Neuronal stem cell (in vitro differentiated cells): ENCODE measurements around the gene CORO1C.

ENCODE experiments used
- DNase-seq: peaks from one replicate; pipeline ENCODE4 v3.0.0-alpha.2; 2013; ENCODE audit warnings: low spot score
- H2AFZ ChIP-seq: one replicate; pipeline ENCODE4 v1.6.1; 2013; ENCODE audit warnings: mild to moderate bottlenecking, low read length, inconsistent platforms
- H2AK5ac ChIP-seq: 2 replicates; pipeline ENCODE4 v1.6.1; 2013; ENCODE audit warnings: low read depth, mild to moderate bottlenecking, inconsistent platforms, low read length, moderate library complexity, mixed read lengths
- H2BK120ac ChIP-seq: 2 replicates; pipeline ENCODE4 v1.6.1; 2013; ENCODE audit warnings: low read depth, mild to moderate bottlenecking, inconsistent platforms, low read length, moderate library complexity, mixed read lengths
- H2BK12ac ChIP-seq: one replicate; pipeline ENCODE4 v1.6.1; 2013; ENCODE audit warnings: low read length, inconsistent platforms
- H2BK15ac ChIP-seq: 2 replicates; pipeline ENCODE4 v1.6.1; 2013; ENCODE audit warnings: mild to moderate bottlenecking, low read length, inconsistent platforms, mixed read lengths
- H2BK5ac ChIP-seq: one replicate; pipeline ENCODE4 v1.6.1; 2013; ENCODE audit warnings: inconsistent platforms, mild to moderate bottlenecking, low read length, moderate library complexity
- H3K14ac ChIP-seq: one replicate; pipeline ENCODE4 v1.6.1; 2013; ENCODE audit warnings: low read length, inconsistent platforms
- H3K18ac ChIP-seq: 2 replicates; pipeline ENCODE4 v1.6.1; 2013; ENCODE audit warnings: low read length, inconsistent platforms
- H3K23ac ChIP-seq: 2 replicates; pipeline ENCODE4 v1.6.1; 2013; ENCODE audit warnings: low read depth, mild to moderate bottlenecking, mixed read lengths, low read length, inconsistent platforms; ENCODE audit not compliant: poor library complexity
- H3K27ac ChIP-seq: replicated peaks from 3 replicates; pipeline ENCODE4 v1.5.1; 2013; ENCODE audit warnings: low read length, inconsistent platforms
- H3K27me3 ChIP-seq, 3 experiments: 2 replicates each; pipeline ENCODE4 v1.6.1; 2013; ENCODE audit warnings: low read length in 3 of 3, mild to moderate bottlenecking in 2 of 3, inconsistent platforms in 1 of 3, low read depth in 1 of 3, mixed read lengths in 1 of 3, moderate library complexity in 1 of 3; ENCODE audit not compliant: control insufficient read depth in 3 of 3, insufficient read depth in 3 of 3
- H3K36me3 ChIP-seq, 2 donors: replicated peaks in 1 of 2; 2 replicates each; pipeline ENCODE4 v1.6.1; 2013; ENCODE audit warnings: low read length in 2 of 2; ENCODE audit not compliant: control insufficient read depth in 2 of 2, insufficient read depth in 2 of 2
- H3K4ac ChIP-seq: 2 replicates; pipeline ENCODE4 v1.6.1; 2013; ENCODE audit warnings: inconsistent platforms, mild to moderate bottlenecking, low read length, moderate library complexity
- H3K4me1 ChIP-seq, 2 donors: 1 replicate in 1 of 2; 2 replicates in 1 of 2; pipeline ENCODE4 v1.6.1; 2013; ENCODE audit warnings: low read length in 2 of 2, low read depth in 1 of 2; ENCODE audit not compliant: control insufficient read depth in 2 of 2, insufficient read depth in 1 of 2
- H3K4me2 ChIP-seq: one replicate; pipeline ENCODE4 v1.6.1; 2013; ENCODE audit warnings: mild to moderate bottlenecking, low read length, inconsistent platforms; ENCODE audit not compliant: insufficient read depth, poor library complexity, severe bottlenecking
- H3K4me3 ChIP-seq, 2 donors: 2 replicates each; pipeline ENCODE4 v1.5.1; 2013; ENCODE audit warnings: low read length in 2 of 2, mild to moderate bottlenecking in 2 of 2, inconsistent platforms in 1 of 2, moderate library complexity in 1 of 2
- H3K79me1 ChIP-seq: one replicate; pipeline ENCODE4 v1.6.1; 2013; ENCODE audit warnings: low read depth, mild to moderate bottlenecking, inconsistent platforms, low read length, moderate library complexity
- H3K9ac ChIP-seq: one replicate; pipeline ENCODE4 v1.6.1; 2013; ENCODE audit warnings: mild to moderate bottlenecking, low read depth, low read length, inconsistent platforms; ENCODE audit not compliant: poor library complexity
- H3K9me3 ChIP-seq, 2 donors: replicated peaks in 1 of 2; 2 replicates each; pipeline versions ENCODE3 to v1.6.1; 2013; ENCODE audit warnings: low read length in 2 of 2, mild to moderate bottlenecking in 2 of 2, inconsistent platforms in 1 of 2, low read depth in 1 of 2, mixed read lengths in 1 of 2, moderate library complexity in 1 of 2; ENCODE audit not compliant: control insufficient read depth in 2 of 2, insufficient read depth in 1 of 2
- H4K8ac ChIP-seq: one replicate; pipeline ENCODE4 v1.6.1; 2013; ENCODE audit warnings: low read depth, mild to moderate bottlenecking, inconsistent platforms, low read length, moderate library complexity
- H4K91ac ChIP-seq: one replicate; pipeline ENCODE4 v1.6.1; 2013; ENCODE audit warnings: low read length, low read depth, mild to moderate bottlenecking, inconsistent platforms; ENCODE audit not compliant: poor library complexity
- WGBS, 2 donors: extraction: QIAGEN DNeasy Blood & Tissue Kit; methylation state at CpG; one replicate each; pipeline ENCODE4 v1.1.7; 2013; ENCODE audit warnings: missing lambda C conversion rate in 2 of 2, mixed read lengths in 1 of 2; ENCODE audit not compliant: insufficient read length in 2 of 2, insufficient replicate concordance in 1 of 2; ENCODE audit errors: extremely low coverage in 2 of 2; 5-methylcytosine and 5-hydroxymethylcytosine counted together

The CORO1C gene

DNA sequence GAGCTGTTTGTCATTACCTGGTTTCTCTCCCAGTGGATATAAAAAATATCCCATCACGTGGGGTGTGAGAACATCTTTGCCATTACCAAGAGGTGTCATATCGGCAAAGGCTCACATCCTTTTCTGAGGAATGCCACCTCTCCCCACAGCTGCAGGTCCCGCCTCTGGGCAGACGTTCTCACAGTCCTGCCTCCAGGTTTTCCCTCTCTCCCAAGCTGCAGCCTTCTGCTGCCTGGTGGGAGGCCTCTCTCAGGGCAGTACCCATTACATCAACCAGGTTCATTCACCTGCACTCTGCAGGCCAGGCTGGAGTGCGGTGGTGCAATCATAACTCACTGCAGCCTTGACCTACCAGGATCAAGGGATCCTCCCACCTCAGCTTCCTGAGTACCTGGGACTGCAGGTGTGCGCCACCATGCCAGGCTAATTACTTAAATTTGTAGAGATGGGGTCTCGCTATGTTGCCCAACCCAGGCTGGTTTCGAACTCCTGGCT lies 118.5 kb downstream of the CORO1C start:
- Histone ChIP-seq H3K14ac (no peak overlapping the region), H2AFZ (no peak overlapping the region), H3K4me3 (no peak overlapping the region), H2AK5ac (peak overlapping the region; percentile 53), H3K4ac (no peak overlapping the region), H3K27me3 (peaks cover 0 to 19% (median 0%) of the 10 kb centered on the region in 3 experiments), H4K91ac (no peak overlapping the region), H3K79me1 (no peaks in the 10 kb centered on the region), H3K27ac (no peak overlapping the region), H3K4me1 (peaks cover 0 to 5% of the 10 kb centered on the region in 2 donors), H3K4me2 (no peak overlapping the region), H2BK5ac (no peak overlapping the region), H2BK120ac (no peak overlapping the region), H3K36me3 (no peaks in the 10 kb centered on the region), H3K23ac (no peak overlapping the region), H3K9me3 (peaks cover 0 to 4% of the 10 kb centered on the region in 2 donors), H2BK12ac (no peak overlapping the region), H3K18ac (peak overlapping the region; percentile 77), H3K9ac (peak overlapping the region; percentile 13), H4K8ac (no peak overlapping the region), H2BK15ac (peak overlapping the region; percentile 76)
- no peak for DNase-seq
- WGBS, 2 donors: no CpG with 5 or more reads among the region's 8 CpGs

DNA sequence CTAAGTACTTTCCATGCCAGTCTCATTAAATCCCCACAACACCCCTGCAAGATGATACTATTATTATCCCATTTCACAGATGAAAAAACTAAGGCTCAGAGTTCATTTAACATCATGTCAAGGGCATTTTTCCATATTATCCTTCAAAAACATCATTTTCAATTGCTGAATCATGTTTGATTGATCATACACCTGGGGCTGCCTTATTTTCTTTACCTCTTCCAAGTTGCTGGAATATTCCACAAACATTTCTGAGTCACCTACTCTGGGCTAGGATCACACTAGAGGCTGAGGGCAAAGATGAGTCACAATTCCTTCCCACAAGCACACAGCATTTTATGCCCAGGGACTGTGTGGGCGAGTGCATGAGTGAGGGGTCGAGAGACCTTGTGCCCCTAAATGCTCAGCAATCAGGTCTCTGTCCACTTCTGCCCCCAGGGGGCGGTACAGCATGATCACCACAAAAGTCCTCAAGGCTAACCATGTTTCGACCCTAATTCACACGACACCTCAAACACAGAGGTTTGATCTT lies 119.4 kb downstream of the CORO1C start:
- H2AK5ac ChIP-seq: no peak overlapping the region
- no peak overlapping the region for H3K9ac ChIP-seq
- WGBS, 2 donors: no CpG with 5 or more reads among the region's 5 CpGs
- H3K4me1 ChIP-seq: peaks cover 0 to 5% of the 10 kb centered on the region in 2 donors
- H3K4me3 ChIP-seq: no peak overlapping the region
- H3K4me2 ChIP-seq: no peak overlapping the region
- H3K4ac ChIP-seq: no peak overlapping the region
- no peak overlapping the region for H2BK120ac ChIP-seq
- no peaks in the 10 kb centered on the region for H3K79me1 ChIP-seq
- H2BK5ac ChIP-seq: no peak overlapping the region
- no peak overlapping the region for H2BK15ac ChIP-seq
- no peaks in the 10 kb centered on the region for H3K36me3 ChIP-seq
- DNase-seq: no peak
- no peak overlapping the region for H3K23ac ChIP-seq
- H3K14ac ChIP-seq: no peak overlapping the region
- no peak overlapping the region for H4K91ac ChIP-seq
- H4K8ac ChIP-seq: no peak overlapping the region
- H3K27me3 ChIP-seq: peaks cover 0 to 19% (median 0%) of the 10 kb centered on the region in 3 experiments
- H3K9me3 ChIP-seq: peaks cover 0 to 4% of the 10 kb centered on the region in 2 donors
- H3K27ac ChIP-seq: no peak overlapping the region
- H2AFZ ChIP-seq: peak overlapping the region; percentile 37
- H2BK12ac ChIP-seq: no peak overlapping the region
- no peak overlapping the region for H3K18ac ChIP-seq

DNA sequence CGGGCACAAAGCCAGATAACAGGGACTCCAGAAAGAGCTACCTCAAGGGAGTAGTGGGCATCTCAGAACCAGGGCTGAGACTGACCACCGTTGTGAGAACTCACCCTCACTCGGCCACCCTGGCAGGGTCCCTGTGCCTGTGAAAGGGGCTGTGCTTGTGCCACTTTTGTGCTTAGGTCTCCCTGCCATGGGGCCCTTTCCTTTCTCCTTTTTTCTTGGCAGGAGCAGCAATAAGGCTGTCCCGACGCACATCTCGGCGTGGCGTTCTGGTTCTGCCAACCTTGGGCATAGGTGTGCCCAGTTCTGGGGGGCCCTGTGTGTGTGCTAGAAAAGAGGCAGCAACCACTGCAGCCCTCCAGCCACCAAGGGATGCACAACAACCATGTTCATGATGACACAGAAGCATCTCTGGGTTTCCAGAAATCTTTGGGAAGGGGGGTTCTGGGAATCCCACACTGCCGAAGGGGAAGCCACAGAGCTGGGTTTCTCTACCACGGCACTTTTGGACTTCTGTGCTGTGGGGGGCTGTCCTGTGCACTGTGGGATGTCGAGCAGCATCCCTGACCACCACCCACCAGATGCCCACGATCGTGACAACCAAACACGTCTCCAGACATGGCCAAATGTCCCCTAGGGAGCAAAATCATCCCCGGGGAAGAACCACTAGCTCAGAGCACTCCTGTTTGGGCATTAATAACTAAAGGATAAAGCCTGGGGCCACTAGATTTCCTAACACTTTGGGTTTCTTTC lies 120.3 kb downstream of the CORO1C start:
- no peak overlapping the region for H2AFZ ChIP-seq
- H3K4me2 ChIP-seq: no peak overlapping the region
- no peak overlapping the region for H4K8ac ChIP-seq
- H3K9me3 ChIP-seq: peaks cover 0 to 3% of the 10 kb centered on the region in 2 donors
- no peaks in the 10 kb centered on the region for H3K36me3 ChIP-seq
- H3K27ac ChIP-seq: no peak overlapping the region
- WGBS, 2 donors: no CpG with 5 or more reads among the region's 15 CpGs
- H3K4me3 ChIP-seq: no peak overlapping the region
- no peak overlapping the region for H3K23ac ChIP-seq
- H3K18ac ChIP-seq: peak overlapping the region; percentile 4
- no peak overlapping the region for H2BK5ac ChIP-seq
- peak overlapping the region; percentile 24 for H2AK5ac ChIP-seq
- peaks cover 0 to 19% (median 0%) of the 10 kb centered on the region in 3 experiments for H3K27me3 ChIP-seq
- no peak overlapping the region for H2BK12ac ChIP-seq
- no peak overlapping the region for H2BK120ac ChIP-seq
- DNase-seq: no peak
- no peak overlapping the region for H3K9ac ChIP-seq
- H3K14ac ChIP-seq: no peak overlapping the region
- peak overlapping the region; percentile 74 for H4K91ac ChIP-seq
- H3K79me1 ChIP-seq: no peaks in the 10 kb centered on the region
- peaks cover 0 to 5% of the 10 kb centered on the region in 2 donors for H3K4me1 ChIP-seq
- peak overlapping the region; percentile 45 for H2BK15ac ChIP-seq
- H3K4ac ChIP-seq: no peak overlapping the region

DNA sequence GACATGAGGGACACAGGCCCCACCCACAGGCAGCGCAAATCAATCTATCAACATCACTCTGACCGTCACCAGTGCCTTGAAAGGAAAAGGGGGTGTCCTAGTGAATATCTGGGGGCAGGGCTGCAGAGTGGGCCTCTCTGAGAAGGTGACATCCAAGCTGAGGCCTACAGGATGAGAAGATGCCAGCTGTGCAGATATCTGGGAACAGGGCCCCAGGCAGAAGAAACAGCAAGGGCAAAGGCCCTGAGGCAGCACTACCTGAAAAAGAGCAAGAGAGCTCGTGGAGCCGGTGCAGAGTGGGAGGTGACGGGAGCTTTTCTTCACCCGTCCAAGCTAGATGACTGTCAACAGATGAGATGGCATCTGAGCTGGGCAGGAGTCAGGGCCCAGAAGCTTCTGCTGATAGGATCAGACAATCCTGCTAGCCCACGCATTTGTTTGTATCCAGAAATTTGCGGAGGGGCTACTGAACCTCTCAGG lies 120.9 kb downstream of the CORO1C start:
- DNase-seq: no peak
- Histone ChIP-seq H3K4ac (no peak overlapping the region), H3K27me3 (peaks cover 0 to 19% (median 0%) of the 10 kb centered on the region in 3 experiments), H3K79me1 (no peaks in the 10 kb centered on the region), H3K36me3 (no peaks in the 10 kb centered on the region), H2BK5ac (no peak overlapping the region), H3K9me3 (peaks cover 0 to 1% of the 10 kb centered on the region in 2 donors), H3K18ac (no peak overlapping the region), H3K4me3 (no peak overlapping the region), H2BK15ac (no peak overlapping the region), H4K8ac (no peak overlapping the region), H3K14ac (no peak overlapping the region), H2AK5ac (peak overlapping the region; percentile 24), H3K23ac (no peak overlapping the region), H4K91ac (no peak overlapping the region), H2AFZ (no peak overlapping the region), H2BK12ac (no peak overlapping the region), H3K4me2 (no peak overlapping the region), H3K4me1 (peaks cover 0 to 5% of the 10 kb centered on the region in 2 donors), H3K27ac (no peak overlapping the region), H3K9ac (no peak overlapping the region), H2BK120ac (no peak overlapping the region)
- no CpG with 5 or more reads among the region's 8 CpGs for WGBS, 2 donors
